HL-60 (cell line): ENCODE results near the gene MYO7A.

Source experiments
- TF ChIP-seq, protein P1 (sequence below): IDR thresholded peaks from one replicate; pipeline ENCODE4 v1.5.1; 2011; ENCODE audit warnings: low read length, control low read depth, inconsistent platforms; ENCODE audit not compliant: insufficient read depth
- TF ChIP-seq, protein P2 (sequence below): IDR thresholded peaks from 2 replicates; pipeline ENCODE4 v1.6.1; 2012; ENCODE audit warnings: low read depth; ENCODE audit not compliant: insufficient replicate concordance

DNA sequence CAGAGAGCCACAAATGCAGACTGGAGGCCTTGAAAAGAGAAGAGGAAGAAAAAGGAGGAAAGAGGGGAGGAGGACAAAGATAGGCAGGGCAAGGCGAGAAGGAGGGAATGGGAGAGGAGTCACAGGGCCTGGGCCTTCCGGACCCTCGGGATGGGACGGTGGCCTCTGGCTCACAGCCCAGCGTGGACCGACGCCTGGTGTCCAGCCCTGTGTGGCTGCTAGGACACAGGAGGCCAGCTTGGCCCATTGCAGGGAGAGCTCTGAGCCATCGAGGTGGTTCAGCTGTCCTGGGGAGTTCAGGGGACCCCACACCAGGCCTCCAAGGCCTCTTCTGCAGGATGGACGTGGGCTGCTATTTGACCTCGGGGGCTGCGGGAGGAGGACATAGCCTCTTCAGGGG, 9.4 kb downstream of the MYO7A start:
- TF ChIP-seq, protein P1, sequence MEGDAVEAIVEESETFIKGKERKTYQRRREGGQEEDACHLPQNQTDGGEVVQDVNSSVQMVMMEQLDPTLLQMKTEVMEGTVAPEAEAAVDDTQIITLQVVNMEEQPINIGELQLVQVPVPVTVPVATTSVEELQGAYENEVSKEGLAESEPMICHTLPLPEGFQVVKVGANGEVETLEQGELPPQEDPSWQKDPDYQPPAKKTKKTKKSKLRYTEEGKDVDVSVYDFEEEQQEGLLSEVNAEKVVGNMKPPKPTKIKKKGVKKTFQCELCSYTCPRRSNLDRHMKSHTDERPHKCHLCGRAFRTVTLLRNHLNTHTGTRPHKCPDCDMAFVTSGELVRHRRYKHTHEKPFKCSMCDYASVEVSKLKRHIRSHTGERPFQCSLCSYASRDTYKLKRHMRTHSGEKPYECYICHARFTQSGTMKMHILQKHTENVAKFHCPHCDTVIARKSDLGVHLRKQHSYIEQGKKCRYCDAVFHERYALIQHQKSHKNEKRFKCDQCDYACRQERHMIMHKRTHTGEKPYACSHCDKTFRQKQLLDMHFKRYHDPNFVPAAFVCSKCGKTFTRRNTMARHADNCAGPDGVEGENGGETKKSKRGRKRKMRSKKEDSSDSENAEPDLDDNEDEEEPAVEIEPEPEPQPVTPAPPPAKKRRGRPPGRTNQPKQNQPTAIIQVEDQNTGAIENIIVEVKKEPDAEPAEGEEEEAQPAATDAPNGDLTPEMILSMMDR = no peak
- TF ChIP-seq, protein P2, sequence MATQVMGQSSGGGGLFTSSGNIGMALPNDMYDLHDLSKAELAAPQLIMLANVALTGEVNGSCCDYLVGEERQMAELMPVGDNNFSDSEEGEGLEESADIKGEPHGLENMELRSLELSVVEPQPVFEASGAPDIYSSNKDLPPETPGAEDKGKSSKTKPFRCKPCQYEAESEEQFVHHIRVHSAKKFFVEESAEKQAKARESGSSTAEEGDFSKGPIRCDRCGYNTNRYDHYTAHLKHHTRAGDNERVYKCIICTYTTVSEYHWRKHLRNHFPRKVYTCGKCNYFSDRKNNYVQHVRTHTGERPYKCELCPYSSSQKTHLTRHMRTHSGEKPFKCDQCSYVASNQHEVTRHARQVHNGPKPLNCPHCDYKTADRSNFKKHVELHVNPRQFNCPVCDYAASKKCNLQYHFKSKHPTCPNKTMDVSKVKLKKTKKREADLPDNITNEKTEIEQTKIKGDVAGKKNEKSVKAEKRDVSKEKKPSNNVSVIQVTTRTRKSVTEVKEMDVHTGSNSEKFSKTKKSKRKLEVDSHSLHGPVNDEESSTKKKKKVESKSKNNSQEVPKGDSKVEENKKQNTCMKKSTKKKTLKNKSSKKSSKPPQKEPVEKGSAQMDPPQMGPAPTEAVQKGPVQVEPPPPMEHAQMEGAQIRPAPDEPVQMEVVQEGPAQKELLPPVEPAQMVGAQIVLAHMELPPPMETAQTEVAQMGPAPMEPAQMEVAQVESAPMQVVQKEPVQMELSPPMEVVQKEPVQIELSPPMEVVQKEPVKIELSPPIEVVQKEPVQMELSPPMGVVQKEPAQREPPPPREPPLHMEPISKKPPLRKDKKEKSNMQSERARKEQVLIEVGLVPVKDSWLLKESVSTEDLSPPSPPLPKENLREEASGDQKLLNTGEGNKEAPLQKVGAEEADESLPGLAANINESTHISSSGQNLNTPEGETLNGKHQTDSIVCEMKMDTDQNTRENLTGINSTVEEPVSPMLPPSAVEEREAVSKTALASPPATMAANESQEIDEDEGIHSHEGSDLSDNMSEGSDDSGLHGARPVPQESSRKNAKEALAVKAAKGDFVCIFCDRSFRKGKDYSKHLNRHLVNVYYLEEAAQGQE = no peak
